ENCODE results near the gene MECR.

MECR gene

DNA sequence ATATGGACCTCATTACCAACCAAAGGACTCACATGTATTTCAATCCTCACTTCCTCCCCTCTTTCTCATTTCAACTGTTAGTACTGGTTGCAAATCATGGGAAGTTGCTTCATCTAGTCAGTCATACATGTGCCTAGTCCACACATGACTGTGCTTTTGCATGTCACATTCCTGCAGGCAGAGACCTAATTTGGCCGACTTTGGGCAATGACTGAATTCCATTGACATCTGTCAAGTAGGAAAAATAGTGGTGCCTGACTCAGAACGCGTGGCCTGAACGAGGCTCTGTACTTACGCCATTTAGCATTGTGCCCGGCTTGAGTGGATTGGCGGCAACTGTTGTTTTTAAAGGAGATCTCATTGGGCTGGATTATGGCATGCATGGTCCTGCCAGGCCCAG is 23.6 kb upstream of the MECR start:
- Histone ChIP-seq H2AFZ (ENCODE audit: low read depth, low read length) (no peak overlapping the region), H3K79me2 (ENCODE audit: low read length) (no peaks in the 10 kb centered on the region), H3K9ac (ENCODE audit: low read length) (no peak overlapping the region), H3K4me1 (ENCODE audit: low read length) (no peaks in the 10 kb centered on the region), H3K9me3 (ENCODE audit: insufficient read depth, low read length) (no peaks in the 10 kb centered on the region), H3K36me3 (replicated peaks; ENCODE audit: low read depth, low read length) (no peaks in the 10 kb centered on the region), H3K4me3 (ENCODE audit: low read length) (no peak overlapping the region), H3K27me3 (ENCODE audit: low read depth, low read length) (0 out of 2 replicates have a peak, but pooled peaks cover 6% of the 10 kb centered on the region), H4K20me1 (ENCODE audit: insufficient read depth, low read length) (no peaks in the 10 kb centered on the region), H3K4me2 (ENCODE audit: low read length) (no peak overlapping the region), H3K27ac (ENCODE audit: low read length) (no peak overlapping the region)
- TF ChIP-seq, protein P1, sequence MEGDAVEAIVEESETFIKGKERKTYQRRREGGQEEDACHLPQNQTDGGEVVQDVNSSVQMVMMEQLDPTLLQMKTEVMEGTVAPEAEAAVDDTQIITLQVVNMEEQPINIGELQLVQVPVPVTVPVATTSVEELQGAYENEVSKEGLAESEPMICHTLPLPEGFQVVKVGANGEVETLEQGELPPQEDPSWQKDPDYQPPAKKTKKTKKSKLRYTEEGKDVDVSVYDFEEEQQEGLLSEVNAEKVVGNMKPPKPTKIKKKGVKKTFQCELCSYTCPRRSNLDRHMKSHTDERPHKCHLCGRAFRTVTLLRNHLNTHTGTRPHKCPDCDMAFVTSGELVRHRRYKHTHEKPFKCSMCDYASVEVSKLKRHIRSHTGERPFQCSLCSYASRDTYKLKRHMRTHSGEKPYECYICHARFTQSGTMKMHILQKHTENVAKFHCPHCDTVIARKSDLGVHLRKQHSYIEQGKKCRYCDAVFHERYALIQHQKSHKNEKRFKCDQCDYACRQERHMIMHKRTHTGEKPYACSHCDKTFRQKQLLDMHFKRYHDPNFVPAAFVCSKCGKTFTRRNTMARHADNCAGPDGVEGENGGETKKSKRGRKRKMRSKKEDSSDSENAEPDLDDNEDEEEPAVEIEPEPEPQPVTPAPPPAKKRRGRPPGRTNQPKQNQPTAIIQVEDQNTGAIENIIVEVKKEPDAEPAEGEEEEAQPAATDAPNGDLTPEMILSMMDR (IDR thresholded peaks at IDR 0.05; ENCODE audit: low read depth, low read length), result no peak
- no peak for TF ChIP-seq EZH2phosphoT487 (IDR thresholded peaks at IDR 0.05; ENCODE audit: low read depth)

DNA sequence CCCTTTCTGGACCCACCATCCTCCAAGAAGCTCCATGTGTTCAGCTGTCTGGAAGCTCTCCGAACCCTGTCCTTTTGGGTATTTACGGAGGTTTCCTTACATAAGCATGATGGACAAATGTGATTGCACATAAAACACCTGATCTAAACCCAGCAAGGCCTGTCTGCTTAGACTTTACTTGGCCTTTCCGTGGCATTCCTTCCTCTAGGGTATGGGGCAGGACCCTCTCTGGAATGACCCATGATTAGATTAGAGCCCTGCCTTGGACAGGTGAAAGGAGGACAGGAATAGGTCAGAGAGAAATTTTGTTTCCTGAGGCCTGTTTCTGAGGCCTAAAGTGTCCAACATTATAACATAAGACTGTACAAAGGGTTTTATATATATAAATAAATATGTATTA is 22.4 kb upstream of the MECR start:
- Histone ChIP-seq H3K9me3 (ENCODE audit: insufficient read depth, low read length) (no peaks in the 10 kb centered on the region), H3K4me1 (ENCODE audit: low read length) (no peaks in the 10 kb centered on the region), H3K27ac (ENCODE audit: low read length) (no peak overlapping the region), H4K20me1 (ENCODE audit: insufficient read depth, low read length) (no peaks in the 10 kb centered on the region), H3K36me3 (replicated peaks; ENCODE audit: low read depth, low read length) (no peaks in the 10 kb centered on the region), H2AFZ (ENCODE audit: low read depth, low read length) (no peak overlapping the region), H3K79me2 (ENCODE audit: low read length) (no peaks in the 10 kb centered on the region), H3K27me3 (ENCODE audit: low read depth, low read length) (no peaks in the 10 kb centered on the region), H3K4me2 (ENCODE audit: low read length) (no peak overlapping the region), H3K9ac (ENCODE audit: low read length) (no peak overlapping the region), H3K4me3 (ENCODE audit: low read length) (no peak overlapping the region)
- TF ChIP-seq EZH2phosphoT487 (IDR thresholded peaks at IDR 0.05; ENCODE audit: low read depth), result no peak
- TF ChIP-seq, protein P1 (IDR thresholded peaks at IDR 0.05; ENCODE audit: low read depth, low read length), result no peak

DNA sequence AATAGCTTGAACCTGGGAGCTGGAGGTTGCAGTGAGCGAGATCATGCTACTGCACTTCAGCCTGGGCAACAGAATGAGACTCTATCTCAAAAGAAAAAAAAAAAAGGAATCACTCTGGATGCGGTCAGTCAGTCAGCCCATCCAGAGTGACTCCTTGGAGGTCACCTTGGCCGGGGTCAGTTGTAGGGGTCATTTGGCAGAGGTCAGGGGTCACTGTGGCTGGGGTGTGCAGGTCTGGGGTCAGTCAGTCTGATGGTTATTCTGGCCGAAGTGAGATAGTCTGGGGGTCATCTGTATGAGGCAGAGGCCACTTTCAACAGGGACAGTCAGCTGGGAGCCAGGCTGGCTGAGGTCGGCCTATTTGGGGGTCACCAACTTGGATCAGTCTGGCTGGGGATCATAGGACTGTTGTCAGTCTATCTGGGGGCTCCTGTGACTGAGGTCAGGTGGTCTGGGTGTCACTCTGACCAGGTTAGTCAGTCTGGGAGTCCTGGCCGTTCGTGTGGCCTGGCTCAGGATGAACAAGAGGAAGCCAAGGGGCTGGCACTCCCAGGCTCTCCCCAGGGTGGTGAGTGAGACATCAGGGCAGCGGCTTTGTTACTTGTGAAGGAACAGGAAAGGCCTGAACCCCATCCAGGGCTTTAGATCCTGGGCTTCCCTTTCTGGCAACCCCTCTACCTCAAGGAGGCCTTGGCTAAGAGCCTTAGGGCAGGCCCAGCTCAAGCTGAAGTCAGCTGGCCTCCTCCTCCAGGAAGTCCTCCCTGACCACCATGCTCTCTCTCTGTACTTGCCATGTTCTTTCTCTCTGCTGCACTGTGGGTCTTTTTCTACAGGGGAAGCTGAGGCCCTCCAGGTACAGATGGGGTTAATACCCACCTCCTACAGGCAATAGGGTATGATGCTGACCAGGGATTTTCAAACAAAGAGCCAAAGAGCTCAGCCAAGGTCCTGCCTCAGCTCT is 20.7 kb upstream of the MECR start:
- TF ChIP-seq, protein P1 (IDR thresholded peaks at IDR 0.05; ENCODE audit: low read depth, low read length), result no peak
- TF ChIP-seq EZH2phosphoT487 (IDR thresholded peaks at IDR 0.05; ENCODE audit: low read depth), result no peak

DNA sequence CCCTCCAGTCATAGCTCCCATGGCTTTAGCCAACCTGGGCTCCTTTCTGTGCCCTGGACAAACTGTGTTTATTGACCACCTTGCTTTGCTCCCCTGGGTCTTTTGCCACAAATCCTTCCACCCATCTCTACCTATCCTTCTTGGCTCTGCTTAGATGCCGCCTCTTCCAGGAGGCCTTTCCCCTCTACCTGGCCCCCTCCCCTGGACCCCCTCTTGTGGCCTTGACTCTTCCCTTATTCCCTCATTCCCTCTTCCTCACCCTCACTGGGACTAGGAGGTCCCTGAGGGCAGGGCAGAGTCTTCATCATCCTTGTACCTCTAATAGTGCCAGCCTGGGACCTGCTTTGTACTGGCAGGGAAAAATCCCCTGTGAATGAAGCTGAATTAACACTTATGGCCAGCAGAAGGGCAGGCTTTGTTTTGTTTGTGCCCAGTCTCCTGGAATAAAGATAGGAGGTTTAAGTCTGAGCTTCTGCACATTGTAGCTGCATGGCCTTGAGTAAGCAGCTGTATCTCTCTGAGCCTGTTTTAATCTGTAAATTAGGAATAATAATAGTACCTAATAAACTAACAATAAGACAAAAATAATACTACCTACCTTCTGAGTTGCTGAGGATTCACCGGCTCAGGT is 19.3 kb upstream of the MECR start:
- no peaks in the 10 kb centered on the region for H3K79me2 ChIP-seq (ENCODE audit: low read length)
- H3K27me3 ChIP-seq (ENCODE audit: low read depth, low read length), result no peaks in the 10 kb centered on the region
- no peak for TF ChIP-seq EZH2phosphoT487 (IDR thresholded peaks at IDR 0.05; ENCODE audit: low read depth)
- TF ChIP-seq, protein P1 (IDR thresholded peaks at IDR 0.05; ENCODE audit: low read depth, low read length), result no peak
- no peaks in the 10 kb centered on the region for H4K20me1 ChIP-seq (ENCODE audit: insufficient read depth, low read length)
- no peaks in the 10 kb centered on the region for H3K36me3 ChIP-seq (replicated peaks; ENCODE audit: low read depth, low read length)
- H3K4me2 ChIP-seq (ENCODE audit: low read length), result no peak overlapping the region
- no peak overlapping the region for H3K4me3 ChIP-seq (ENCODE audit: low read length)
- H3K9ac ChIP-seq (ENCODE audit: low read length), result no peak overlapping the region
- no peak overlapping the region for H2AFZ ChIP-seq (ENCODE audit: low read depth, low read length)
- H3K9me3 ChIP-seq (ENCODE audit: insufficient read depth, low read length), result no peaks in the 10 kb centered on the region
- H3K27ac ChIP-seq (ENCODE audit: low read length), result no peak overlapping the region
- H3K4me1 ChIP-seq (ENCODE audit: low read length), result no peaks in the 10 kb centered on the region

More for the DNA sequence above, 20.7 kb upstream of the MECR start:
- Histone ChIP-seq H3K4me1 (ENCODE audit: low read length) (no peaks in the 10 kb centered on the region), H3K9ac (ENCODE audit: low read length) (no peak overlapping the region), H3K4me2 (ENCODE audit: low read length) (no peak overlapping the region), H3K4me3 (ENCODE audit: low read length) (no peak overlapping the region), H4K20me1 (ENCODE audit: insufficient read depth, low read length) (no peaks in the 10 kb centered on the region), H3K27me3 (ENCODE audit: low read depth, low read length) (no peaks in the 10 kb centered on the region), H3K27ac (ENCODE audit: low read length) (no peak overlapping the region), H3K79me2 (ENCODE audit: low read length) (no peaks in the 10 kb centered on the region), H3K36me3 (replicated peaks; ENCODE audit: low read depth, low read length) (no peaks in the 10 kb centered on the region), H3K9me3 (ENCODE audit: insufficient read depth, low read length) (no peaks in the 10 kb centered on the region), H2AFZ (ENCODE audit: low read depth, low read length) (no peak overlapping the region)

Measured in OCI-LY3 (cell line).